Epithelial cell of proximal tubule (primary cell): ENCODE measurements around the gene MSMO1. TPM values are rescaled to one million over a fixed set of nuclear protein-coding genes. Genes with fewer than 3 reads are reported as not detected.

ENCODE experiments used
- DNase-seq: peaks from one replicate; pipeline ENCODE4 v3.0.0-alpha.2; 2011; ENCODE audit warnings: low read depth
- H3K4me3 ChIP-seq: 2 replicates; pipeline ENCODE4 v1.5.1; 2011; ENCODE audit warnings: low read depth, mild to moderate bottlenecking, low read length
- CTCF ChIP-seq: conservative IDR thresholded peaks from 2 replicates; pipeline ENCODE4 v1.5.1; 2012; ENCODE audit warnings: low read depth, mild to moderate bottlenecking, low read length
- total RNA-seq: library from RNA; depleted of rRNA; stranded (reverse); fragments of >200 nt; gene quantifications from 2 replicates; pipeline ENCODE4 v1.2.3, GENCODE V29; 2015

MSMO1 gene
- total RNA-seq, 1 donor from 2014 or later: 96.7 TPM

GRCh38 chr4:165325732-165326512, 1.5 kb upstream of the MSMO1 start:
- peak; percentile 52 for DNase-seq
- TF ChIP-seq CTCF: no peak
- H3K4me3 ChIP-seq: peak overlapping the region; percentile 72

- DNase-seq: no peak
- no peak for TF ChIP-seq CTCF
Observed at GRCh38 chr4:165326831-165327210, 648 bp upstream of the MSMO1 start.

GRCh38 chr4:165328101-165328425, 594 bp downstream of the MSMO1 start:
- no peak for DNase-seq
- no peak for TF ChIP-seq CTCF
- peak overlapping the region; percentile 80 for H3K4me3 ChIP-seq

More at GRCh38 chr4:165326831-165327210, 648 bp upstream of the MSMO1 start:
- H3K4me3 ChIP-seq: peak overlapping the region; percentile 72

GRCh38 chr4:165328708-165329107, 1.2 kb downstream of the MSMO1 start:
- DNase-seq: no peak
- TF ChIP-seq CTCF: no peak
- H3K4me3 ChIP-seq: peak overlapping the region; percentile 80

- no peak for DNase-seq
- TF ChIP-seq CTCF: no peak
Observed at GRCh38 chr4:165330071-165330470, 2.6 kb downstream of the MSMO1 start.

GRCh38 chr4:165330666-165331065, 3.2 kb downstream of the MSMO1 start:
- no peak for DNase-seq
- H3K4me3 ChIP-seq: peak overlapping the region; percentile 80
- no peak for TF ChIP-seq CTCF

More at GRCh38 chr4:165330071-165330470, 2.6 kb downstream of the MSMO1 start:
- peak overlapping the region; percentile 80 for H3K4me3 ChIP-seq

GRCh38 chr4:165331359-165331758, 3.9 kb downstream of the MSMO1 start:
- TF ChIP-seq CTCF: no peak
- no peak for DNase-seq
- peak overlapping the region; percentile 32 for H3K4me3 ChIP-seq
